ENCODE measurements around the gene HIRIP3. TPM values are rescaled to one million over a fixed set of nuclear protein-coding genes. Genes with fewer than 3 reads are reported as not detected.

HIRIP3 gene
- total RNA-seq, 4 donors from 2014 or later = 5.8 to 15.1 (median 13.1) TPM

GRCh38 chr16:30007378-30007895 is 12.0 kb upstream of the HIRIP3 start:
- TF ChIP-seq CTCF (IDR thresholded peaks at IDR 0.05) = no peak
- TF ChIP-seq POLR2A (IDR thresholded peaks at IDR 0.05) = no peak
- no peak for DNase-seq
- Histone ChIP-seq H3K4me3 (no peak overlapping the region), H3K36me3 (no peaks in the 10 kb centered on the region), H3K27ac (no peak overlapping the region), H3K4me1 (peaks cover 0 to 16% (median 13%) of the 10 kb centered on the region in 4 donors), H3K9me3 (no peaks in the 10 kb centered on the region), H3K27me3 (peaks cover 0 to 27% of the 10 kb centered on the region in 2 donors)

GRCh38 chr16:30006659-30007377 is 11.4 kb upstream of the HIRIP3 start:
- peaks cover 0 to 3% (median 0%) of the 10 kb centered on the region in 3 donors for H3K36me3 ChIP-seq
- no peak overlapping the region for H3K27ac ChIP-seq
- no peaks in the 10 kb centered on the region for H3K9me3 ChIP-seq
- DNase-seq = no peak
- peaks cover 0 to 16% (median 13%) of the 10 kb centered on the region in 4 donors for H3K4me1 ChIP-seq
- peaks cover 0 to 23% of the 10 kb centered on the region in 2 donors for H3K27me3 ChIP-seq
- H3K4me3 ChIP-seq = no peak overlapping the region
- TF ChIP-seq POLR2A (IDR thresholded peaks at IDR 0.05) = no peak
- no peak for TF ChIP-seq CTCF (IDR thresholded peaks at IDR 0.05)

GRCh38 chr16:30006095-30006473 is 10.7 kb upstream of the HIRIP3 start:
- Histone ChIP-seq H3K27ac (no peak overlapping the region), H3K9me3 (no peaks in the 10 kb centered on the region), H3K27me3 (peaks cover 0 to 16% of the 10 kb centered on the region in 2 donors), H3K36me3 (peaks cover 0 to 10% (median 0%) of the 10 kb centered on the region in 3 donors), H3K4me3 (no peak overlapping the region), H3K4me1 (peaks cover 0 to 9% (median 8%) of the 10 kb centered on the region in 4 donors)
- TF ChIP-seq CTCF (IDR thresholded peaks at IDR 0.05) (no peak), POLR2A (IDR thresholded peaks at IDR 0.05) (no peak)
- no peak for DNase-seq

DNA sequence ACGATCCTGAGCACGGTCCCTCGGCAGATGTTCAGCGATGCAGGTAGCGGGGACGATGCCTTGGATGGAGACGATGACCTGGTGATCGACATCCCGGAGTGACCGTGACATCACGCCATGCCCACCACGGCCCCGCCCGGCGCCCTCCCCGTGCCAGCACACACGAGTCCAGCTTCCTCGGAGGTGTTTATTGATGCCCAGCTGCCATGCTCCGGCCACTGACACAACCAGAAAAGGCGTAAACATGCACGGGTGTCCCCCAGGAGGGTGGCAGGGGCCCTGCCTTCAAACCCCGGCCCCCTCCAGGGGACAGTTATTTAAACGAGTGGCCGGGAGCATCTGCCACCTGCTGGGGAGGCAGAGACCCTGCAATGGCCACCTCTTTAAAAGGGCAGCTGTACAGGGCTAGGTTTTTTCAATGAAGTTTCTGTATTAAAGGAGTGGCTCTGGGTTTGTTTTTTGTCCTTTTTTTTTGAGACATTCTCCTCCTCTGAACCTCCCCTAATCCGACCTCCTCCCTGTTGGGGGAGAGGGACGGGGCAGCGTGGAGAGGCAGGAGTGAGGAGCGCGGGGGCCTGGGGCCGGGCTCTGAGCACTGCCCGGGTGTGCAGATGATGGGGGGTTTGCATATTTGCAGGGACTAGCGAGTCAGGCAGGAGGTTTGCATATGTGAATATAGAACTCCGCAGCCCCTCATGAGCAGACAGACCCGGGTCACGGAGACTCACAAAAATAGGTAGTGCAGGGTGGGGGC is 10.1 kb upstream of the HIRIP3 start:
- Histone ChIP-seq H3K27ac (no peak overlapping the region), H3K4me1 (peaks cover 0 to 3% (median 2%) of the 10 kb centered on the region in 4 donors), H3K4me3 (no peak overlapping the region), H3K36me3 (peaks cover 0 to 16% (median 0%) of the 10 kb centered on the region in 3 donors), H3K9me3 (no peaks in the 10 kb centered on the region), H3K27me3 (peaks cover 0 to 10% of the 10 kb centered on the region in 2 donors)
- peak in 2 of 3 donors; percentile 22 to 59 for DNase-seq
- TF ChIP-seq POLR2A (IDR thresholded peaks at IDR 0.05) (no peak), CTCF (IDR thresholded peaks at IDR 0.05) (peak; percentile 35 to 81 (median 76))

DNA sequence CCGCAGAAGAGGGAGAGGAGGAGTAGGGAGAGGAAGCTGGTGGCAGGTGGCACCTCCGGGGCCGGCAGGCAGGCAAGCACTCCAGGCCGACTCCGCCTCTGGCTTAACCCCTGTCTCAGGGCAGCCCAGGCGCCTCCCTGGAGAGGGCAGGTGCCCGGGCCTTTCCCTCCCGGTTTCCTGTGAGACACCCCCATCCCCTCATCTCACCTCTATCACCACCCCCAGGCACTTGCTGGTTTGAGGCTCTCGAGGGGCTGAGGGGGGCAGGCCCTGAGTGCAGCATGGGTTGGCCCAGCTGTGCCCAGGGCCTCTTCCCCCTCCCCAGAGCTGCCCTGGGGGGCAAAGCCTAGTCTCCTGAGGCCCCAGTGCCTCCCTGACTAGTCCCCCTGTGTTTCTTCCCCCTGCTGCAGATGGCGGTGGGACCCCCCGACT is 9.4 kb upstream of the HIRIP3 start:
- TF ChIP-seq POLR2A (IDR thresholded peaks at IDR 0.05) (no peak), CTCF (IDR thresholded peaks at IDR 0.05) (no peak)
- peaks cover 0 to 3% of the 10 kb centered on the region in 2 donors for H3K27me3 ChIP-seq
- no peak overlapping the region for H3K27ac ChIP-seq
- no peaks in the 10 kb centered on the region for H3K9me3 ChIP-seq
- H3K4me3 ChIP-seq = no peak overlapping the region
- no peak for DNase-seq
- H3K36me3 ChIP-seq = peaks cover 0 to 20% (median 0%) of the 10 kb centered on the region in 3 donors
- H3K4me1 ChIP-seq = no peaks in the 10 kb centered on the region
